Brain pericyte (primary cell): ENCODE results near the gene HES3.
"Not testable (repeated sequence)": the region's sequence is repeated elsewhere in the genome, so short reads cannot be mapped to it uniquely, and the experiment has no call there.

Source experiments
- DNase-seq: peaks from one replicate; pipeline ENCODE4 v3.0.0-alpha.2; 2012; ENCODE audit warnings: low read depth, low spot score

HES3 gene

DNA sequence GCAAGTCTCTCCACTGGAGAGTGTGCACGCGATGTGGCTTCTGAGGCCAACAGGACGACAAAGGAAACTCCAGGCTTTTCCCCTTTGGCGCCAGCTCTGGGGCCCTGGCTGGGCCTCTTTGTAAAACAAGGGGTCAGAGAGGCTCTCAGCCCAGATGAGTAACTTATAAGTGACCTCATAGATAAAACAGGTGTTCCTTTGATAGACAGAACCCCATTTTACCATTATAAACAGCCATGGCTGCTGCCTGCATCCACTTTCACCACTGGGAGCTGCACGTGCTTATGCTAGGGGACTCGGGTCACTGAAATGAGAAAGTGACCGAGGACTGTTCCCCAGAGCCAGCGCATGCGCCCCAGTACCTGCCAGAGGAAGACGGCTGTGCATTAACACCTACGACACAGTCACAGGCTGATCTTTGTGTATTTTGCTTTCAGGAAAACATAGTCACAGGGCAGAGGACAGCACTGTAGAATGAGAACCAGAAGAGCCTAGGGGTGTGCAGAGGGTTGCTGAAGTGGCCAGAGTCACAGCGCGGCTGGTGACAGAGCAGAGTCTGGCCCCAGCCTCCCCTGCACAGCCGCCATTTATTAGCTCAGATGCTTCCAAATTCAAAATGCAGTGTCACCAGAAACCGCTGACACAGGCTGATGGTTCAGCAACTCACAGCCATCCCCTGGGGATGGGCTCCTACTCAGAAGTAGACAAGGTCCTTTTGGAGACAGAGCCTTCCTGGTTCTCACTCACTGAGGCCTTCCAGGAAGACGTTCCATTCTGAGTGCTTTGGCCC is 25.4 kb upstream of the HES3 start:
- DNase-seq = no peak

DNA sequence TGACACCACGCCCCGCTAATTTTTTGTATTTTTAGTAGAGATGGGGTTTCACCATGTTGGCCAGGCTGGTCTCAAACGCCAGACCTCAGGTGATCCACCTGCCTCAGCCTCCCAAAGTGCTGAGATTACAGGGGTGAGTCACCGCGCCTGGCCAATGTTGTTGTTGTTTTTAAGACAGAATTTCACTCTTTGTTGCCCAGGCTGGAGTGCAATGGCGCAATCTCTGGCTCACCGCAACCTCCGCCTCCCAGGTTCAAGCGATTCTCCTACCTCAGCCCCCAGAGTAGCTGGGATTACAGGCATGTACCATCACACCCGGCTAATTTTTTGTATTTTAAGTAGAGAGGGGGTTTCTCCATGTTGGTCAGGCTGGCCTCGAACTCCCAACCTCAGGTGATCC is 24.3 kb upstream of the HES3 start:
- not testable (repeated sequence) for DNase-seq

DNA sequence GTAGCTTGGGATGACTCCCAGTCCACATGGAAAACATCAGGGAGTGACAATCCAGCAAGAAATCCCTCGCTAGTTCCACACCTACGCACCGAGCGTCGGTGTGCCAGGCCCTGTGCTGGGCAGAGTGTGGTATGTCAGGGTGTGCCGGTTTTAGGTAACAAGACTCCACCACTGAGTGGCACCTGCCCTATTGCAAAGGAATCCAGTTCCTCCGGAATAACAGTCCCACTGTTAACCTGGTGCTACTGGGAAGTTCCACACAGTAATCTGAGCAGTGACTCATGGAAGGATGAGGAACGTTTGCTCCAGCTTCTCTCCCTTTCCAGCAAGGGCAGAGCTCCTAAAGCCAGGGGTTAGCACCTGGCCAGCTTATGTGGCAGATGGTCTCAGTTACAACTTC is 23.7 kb upstream of the HES3 start:
- DNase-seq = no peak

DNA sequence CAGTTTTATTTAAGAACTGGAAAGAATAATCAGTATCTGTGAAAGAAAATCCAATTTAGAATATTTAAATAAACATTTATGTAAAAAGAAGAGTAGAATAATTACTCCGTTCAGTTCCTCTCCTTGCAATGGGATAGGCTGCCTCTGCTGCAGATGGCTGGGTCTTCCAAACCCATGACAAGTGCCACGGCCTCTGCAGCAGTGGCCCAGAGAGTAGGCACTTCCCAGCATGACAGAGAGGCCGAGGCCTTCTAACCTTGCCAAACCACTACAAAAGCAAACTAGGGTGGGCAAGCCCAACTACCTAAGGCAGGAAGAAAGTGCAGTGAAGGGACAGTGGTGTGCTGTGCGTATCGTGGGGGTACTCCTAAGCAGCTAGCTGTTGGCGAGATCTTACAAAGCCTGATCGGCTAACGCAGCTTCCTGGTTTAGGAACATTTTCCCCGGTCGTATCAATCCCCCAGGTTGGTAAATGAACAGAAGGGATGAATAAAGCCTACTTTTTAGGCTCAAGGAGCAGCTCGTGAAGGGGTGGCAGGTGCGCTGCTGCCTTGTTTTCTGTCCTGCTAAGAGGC is 22.7 kb upstream of the HES3 start:
- no peak for DNase-seq

DNA sequence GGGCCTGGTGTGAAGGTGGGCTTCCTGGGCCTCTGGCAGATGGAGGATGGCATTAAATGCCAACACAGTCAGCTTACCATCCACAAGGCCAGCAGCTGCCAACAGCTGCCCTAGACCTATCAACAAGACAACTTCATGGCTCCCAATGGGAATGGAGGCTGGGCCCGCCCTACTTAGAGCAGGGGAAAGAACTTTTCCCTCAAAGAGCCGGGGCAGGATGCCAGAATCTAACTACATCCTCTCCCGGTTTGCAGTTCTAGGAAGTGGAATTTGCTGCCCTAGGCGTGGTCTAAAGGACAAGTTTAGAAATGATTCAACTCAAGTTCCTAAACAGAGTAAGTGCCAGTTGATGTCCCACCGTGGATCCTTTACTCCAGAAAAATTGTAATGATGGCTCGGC is 21.3 kb upstream of the HES3 start:
- no peak for DNase-seq

DNA sequence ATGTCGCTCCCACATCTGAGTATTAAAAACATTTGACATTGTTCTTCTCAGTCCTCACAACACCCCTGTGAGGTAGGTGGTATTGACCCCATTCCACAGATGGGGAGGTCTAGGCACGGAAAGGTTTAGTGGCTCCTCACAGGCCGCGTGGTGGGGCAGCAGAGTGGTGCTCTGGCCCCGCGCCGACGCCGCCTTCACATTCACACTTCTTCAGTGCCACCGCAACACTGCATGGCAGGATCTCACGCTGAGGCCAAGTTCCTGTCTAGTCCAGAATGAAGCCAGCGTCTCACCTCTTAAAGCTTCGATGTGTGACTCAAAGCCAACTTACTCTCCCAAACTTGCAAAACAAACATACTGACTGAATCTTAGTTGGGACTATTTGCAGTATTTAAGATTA is 20.4 kb upstream of the HES3 start:
- DNase-seq = no peak

DNA sequence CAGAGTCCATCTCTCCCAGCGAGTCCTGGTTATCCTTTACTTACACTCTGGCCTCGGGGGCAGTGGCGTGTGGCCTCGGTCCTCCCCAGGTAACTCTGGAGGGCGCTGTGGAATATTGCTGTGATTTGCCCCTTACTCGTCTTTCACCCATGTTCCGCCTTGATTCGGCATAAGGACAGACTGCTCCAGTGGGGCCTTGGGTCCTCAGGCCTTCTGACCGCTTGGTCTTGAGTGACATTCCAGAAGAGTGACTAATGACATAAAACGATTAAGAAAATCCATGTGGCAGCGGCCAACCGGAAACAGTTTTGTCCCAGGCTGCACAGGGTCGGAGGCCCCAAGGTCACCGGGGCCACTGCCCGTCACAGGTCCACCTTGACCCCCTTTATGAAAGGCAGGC is 19.3 kb upstream of the HES3 start:
- no peak for DNase-seq

DNA sequence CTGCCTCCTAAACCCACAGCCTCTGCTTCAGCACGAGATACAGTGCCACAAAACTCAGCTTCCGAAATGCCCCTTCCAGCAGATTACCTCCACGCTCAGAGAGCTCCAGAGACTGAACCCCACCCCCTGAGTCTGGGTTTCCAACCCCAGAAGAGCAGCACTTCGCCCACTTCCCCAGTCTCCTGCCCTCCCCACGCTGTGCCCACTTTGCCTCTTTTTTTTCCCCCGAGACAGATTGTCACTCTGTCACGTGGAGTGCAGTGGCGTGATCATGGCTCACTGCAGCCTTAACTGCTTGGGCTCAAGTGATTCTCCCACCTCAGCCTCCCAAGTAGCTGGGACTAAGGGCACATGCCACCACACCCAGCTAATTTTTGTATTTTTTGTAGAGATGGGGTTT is 18.3 kb upstream of the HES3 start:
- DNase-seq = no peak

DNA sequence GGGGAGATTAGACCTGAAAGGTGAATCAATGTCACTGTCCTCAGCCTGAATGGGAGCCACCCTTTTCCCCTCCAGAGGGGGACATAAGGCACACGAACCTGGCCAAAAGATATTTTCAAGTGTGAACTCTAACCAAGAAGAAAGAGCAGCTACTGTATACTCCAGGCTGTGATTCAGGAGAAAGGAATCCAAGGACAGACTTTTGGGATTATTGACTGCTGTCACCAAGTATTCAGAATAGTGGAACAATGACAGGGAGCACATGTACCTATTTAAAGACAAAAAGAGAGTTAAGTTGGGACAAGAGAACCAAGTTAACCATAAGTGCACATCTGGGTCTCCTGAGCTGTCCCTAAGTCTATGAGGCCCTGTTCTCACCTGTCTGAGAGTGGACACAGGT is 10.6 kb upstream of the HES3 start:
- DNase-seq = no peak

DNA sequence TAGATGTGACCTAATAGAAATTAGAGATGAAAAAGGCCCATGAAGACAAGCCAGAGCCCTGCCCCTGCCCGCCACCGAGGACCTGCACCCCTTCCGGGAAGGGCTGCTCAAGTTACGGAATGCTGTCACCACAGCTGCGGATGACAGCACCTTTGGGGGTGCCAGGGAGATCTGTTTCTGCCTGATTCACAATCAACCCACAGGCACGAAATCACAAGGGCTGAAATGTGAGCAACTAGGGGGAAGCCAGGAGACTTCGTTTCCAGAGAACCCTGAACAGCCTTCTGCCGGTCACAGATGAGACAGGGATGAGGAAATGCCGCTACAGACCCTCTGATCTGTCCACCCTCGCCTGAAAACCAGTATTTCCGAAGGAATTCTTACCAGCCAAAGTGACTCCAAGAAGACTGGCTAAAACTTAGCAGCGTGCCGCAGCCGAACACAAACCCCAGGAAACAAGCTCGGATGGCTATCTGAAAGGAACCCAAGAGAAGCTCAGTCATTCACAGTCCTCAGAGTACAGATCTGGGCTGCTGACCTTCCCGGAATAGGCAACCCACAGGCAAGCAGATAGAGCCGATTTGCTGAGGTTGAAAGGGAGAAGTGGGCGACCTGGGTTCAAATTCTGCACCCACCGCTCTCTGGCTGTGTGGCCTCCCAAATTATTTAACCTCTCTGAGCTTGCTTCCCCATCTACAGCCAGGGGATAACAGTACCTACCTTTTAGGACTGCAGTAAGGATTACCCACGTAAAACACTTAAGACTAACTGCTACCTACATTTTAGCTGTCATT is 9.3 kb upstream of the HES3 start:
- no peak for DNase-seq

DNA sequence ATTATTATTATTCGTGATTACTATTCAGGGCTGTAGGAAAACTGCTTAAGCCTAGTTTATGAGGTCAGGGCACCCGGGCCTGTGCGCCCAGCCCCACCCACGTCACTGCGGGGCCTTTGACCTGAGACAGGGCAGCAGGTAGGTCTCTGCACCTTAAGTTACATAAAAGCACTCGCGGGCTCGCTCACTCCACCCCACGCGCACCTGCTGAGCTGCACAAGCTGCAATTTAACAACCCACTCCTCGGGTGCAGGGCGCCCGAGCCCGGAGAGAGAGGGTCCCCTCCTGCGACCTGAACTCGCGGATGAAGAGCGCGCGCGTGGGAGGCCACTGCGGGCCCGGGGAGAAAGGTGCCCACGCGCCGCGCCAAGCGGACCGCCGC is 8.7 kb upstream of the HES3 start:
- DNase-seq = no peak

DNA sequence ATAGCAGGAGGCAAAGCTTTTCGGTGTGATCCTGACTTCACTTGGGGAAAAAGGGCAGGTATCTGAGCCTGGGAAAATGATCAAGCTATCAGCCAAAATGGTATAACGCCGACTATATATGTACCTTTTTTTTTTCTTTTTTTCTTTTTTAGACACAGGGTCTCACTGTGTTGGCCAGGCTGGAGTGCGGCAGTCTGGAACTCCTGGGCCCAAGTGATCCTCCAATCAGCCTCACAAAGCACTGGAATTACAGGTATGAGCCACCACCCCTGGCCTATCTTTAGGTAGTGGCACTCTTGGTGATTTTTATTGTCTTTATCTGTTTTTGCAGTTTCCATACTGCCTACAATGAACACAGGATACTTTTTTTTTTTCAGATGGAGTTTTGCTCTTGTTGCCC is 6.9 kb upstream of the HES3 start:
- DNase-seq = no peak

DNA sequence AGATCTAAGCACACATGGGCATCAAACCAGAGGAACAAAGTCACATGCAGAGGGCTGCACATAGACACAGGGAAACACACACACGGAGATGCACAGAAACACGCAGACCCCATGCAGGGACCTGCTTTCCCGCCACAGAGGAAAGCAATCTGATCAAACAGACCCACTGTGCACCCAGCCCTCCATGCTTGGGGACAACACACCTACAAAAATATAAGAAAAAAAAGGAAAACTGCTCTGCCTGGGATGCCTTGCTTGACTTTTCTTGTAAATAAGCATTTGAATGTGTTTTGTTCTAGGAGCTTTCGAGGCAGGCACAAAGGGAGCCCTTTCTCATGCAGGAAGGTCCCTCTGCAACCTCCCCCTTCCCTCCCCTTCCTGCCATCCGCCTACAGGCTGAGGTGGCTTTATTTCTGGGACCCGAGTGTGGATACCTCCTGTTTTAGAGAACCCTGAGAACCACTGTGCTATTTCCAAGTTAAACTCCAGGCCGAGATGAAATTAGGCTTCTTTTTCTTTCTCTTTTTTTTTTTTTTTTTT is 4.7 kb upstream of the HES3 start:
- no peak for DNase-seq

DNA sequence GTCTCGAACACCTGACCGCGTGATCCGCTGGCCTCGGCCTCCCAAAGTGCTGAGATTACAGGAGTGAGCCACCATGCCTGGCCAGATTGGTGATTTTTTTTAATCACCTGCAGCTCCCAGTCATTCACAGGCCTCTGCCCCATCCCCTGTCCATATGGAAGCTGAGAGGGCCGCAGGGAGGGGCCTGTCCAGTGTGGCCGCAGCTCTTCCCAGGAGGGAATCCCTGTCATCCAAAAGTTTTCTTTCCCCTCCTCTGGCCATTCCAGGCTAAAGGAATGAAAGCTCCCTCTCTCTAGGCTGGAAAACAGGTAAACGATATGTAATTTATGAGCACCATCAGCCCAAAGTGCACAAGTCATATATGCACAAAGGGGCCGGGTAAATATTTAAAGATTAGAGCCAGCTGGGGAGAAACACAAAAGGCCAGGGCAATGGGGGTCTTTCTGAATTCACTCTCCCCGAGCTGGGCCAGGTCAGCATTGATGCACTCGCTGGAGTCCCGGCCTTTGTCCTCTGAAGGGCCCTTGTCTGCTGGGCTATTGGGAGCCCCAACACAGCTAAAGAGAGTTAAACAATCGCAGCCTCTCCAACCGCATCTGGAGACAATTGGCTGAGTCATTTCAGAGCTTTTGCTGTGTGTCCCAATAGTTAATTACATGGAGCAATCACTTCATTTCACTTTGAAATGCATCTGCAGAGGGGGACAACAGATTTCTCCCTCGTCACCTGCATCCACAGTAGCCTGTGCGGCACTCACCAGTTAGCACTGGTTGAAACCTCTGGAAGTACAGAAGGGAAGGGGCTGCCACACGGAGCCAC is 3.8 kb upstream of the HES3 start:
- DNase-seq = no peak

DNA sequence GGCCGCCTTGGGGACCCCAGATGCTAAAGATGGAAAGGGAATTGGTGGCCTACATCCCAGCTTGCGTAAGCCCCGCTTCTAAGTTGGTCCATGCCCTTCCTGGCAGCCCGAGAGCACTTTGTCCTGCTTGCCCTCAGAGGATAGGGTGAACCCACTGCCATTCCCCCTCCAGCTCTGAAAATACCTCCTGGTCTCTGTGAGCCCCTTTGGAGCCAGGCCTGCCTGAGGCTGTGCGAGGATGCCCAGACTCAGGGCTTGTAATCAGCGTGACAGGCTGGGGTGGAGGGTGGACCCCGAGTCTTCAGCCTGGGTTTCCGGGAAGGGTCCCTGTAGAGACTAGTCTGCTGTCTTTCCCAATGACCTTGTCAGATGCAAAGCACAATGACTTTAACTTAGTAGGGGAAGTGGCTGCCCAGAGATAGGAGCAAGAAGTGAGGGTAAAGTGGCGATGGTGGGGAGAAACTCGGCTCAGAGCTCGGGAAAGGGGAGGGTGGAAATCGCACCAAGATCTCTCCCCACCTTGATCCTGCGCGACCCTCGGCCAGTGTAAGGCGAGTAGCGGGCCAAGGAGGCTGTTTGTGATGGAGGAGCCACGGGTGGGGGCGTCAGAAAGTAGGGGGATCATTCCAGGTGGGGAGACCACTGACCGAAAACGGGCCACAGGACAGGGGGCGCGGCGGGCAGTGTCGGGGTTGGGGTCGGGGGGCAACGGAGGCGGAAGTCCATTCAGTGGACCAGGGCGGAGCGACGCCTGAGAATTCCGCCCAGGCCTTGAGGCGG is 2.7 kb upstream of the HES3 start:
- no peak for DNase-seq

DNA sequence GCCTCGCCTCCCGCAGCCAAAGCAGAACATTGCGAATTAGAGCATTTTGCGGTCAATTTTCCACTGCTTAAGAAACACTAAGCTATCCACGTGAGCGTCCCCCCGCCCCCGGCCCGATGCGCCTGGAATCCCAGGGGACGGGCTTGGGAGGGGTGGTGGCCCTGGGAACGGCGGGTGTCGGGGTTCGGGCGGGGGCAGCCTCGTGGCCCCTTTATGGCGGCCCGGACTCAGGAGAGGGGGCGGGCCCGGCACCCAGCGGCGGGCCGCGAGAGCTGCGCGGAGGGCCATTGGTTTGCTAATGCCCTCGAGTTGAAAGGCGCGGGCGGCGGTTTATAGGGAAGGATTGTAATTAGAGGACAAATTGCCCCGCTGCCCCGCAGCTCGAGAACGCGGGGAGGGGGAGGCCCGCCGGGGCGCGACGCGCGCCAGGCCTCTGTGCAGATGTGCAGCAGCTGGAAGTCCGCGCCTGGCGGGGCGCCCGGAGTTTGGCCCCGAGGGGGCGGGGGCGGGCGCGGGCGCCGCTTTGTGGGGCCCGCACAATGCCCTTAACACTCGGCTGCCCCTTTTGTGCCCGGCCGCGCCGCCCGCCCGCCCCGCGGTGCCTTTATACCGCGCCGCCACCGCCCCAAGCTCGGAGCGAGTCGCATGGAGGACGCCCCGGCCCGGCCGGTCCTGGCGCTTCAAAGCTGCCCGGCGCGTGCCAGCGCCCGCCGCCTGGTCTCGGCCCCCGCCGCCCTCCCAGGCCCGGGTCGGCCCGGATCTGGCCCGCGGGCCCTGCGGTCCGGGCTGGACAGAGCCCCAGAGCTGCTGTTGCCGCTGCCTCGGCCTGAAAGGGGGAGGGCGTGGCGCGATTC is 1.9 kb upstream of the HES3 start:
- no peak for DNase-seq

DNA sequence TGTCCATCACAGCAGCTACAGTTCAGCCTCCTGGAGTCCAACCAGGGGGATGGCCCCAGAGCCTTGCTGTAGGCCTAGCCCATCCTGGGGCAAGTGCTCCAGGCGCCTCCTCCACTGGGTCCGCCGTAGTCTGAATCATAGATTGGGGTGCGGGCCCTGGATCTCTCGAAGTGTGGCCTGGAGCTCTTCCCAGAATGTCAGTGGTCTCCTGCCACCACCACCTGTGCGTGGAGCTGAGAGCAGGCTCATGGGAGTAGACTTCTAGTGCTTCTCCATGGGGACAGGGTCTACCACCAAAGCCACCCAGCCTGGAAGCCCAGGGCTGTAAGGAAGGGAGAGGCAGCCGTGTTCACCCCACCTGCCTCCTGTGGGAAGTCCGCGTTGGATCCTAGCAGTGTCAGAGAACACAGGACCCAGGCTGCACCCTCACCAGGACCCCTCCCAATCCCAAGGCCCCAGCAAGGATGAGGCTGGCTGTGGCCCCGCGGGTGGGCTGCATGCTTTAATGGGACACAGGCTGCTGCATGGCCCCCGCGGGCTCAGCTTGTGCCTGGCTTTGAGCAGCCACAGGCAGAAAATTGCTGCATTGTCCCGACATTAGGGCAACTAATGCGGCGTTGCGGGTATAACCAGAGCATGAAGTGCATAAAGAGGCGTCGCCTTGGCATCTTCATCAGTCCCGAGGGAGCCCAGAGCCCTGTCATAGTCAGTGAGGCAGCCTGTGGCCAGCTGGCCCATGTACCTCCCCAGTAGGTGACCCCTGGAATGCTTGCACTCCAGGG is 735 bp upstream of the HES3 start:
- DNase-seq = no peak

DNA sequence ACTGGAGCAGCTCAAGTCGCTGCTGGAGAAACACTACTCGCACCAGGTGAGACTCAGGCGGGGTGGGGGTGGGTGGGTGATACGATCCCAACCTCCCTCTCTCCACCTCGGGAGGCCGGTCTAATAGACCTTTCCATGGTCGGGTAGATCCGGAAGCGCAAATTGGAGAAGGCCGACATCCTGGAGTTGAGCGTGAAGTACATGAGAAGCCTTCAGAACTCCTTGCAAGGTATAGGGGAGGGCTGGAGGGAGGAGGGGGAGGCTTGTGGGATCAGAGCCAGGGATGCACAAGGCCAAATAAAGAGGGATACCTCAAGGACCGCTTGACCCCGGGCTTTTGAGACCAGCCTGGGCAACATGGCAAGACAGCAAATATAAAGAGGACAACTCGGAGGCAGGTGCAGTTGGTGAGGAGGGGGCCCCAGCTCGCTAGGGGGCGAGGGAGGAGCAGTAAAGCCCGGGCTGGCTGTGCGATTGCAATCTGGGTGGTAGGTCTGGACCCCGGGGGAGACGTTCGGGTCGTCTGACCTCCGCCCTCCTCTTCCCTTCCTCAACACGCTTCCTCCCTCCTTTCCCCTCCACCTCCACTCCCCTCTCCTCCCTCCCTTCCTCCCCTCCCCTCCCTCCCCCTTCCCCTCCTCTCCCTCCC is 546 bp downstream of the HES3 start:
- no peak for DNase-seq
